ENCODE results near the gene MPND. TPM values are rescaled to one million over a fixed set of nuclear protein-coding genes. Genes with fewer than 3 reads are reported as not detected.

MPND gene
- total RNA-seq, 1 donor from 2014 or later = 5.7 TPM

GRCh38 chr19:4303819-4304537, 39.4 kb upstream of the MPND start:
- no peaks in the 10 kb centered on the region for H3K36me3 ChIP-seq (ENCODE audit: control insufficient read depth in 3 of 3, insufficient read depth in 3 of 3, low read length in 3 of 3)
- H3K4me3 ChIP-seq (ENCODE audit: low read length in 3 of 3) = no peak overlapping the region
- H3K27me3 ChIP-seq (ENCODE audit: control insufficient read depth in 3 of 3, insufficient read depth in 3 of 3, low read length in 3 of 3) = peaks cover 17 to 28% (median 23%) of the 10 kb centered on the region in 3 donors

GRCh38 chr19:4304538-4305256, 38.7 kb upstream of the MPND start, which contains the start of gene FSD1:
Gene FSD1, plus strand, starts transcription at chr19:4304598. Its CDS starts 149 bp downstream, at chr19:4304747.
- H3K27me3 ChIP-seq (ENCODE audit: control insufficient read depth in 3 of 3, insufficient read depth in 3 of 3, low read length in 3 of 3) = peaks cover 17 to 28% (median 23%) of the 10 kb centered on the region in 3 donors
- no peaks in the 10 kb centered on the region for H3K4me1 ChIP-seq (ENCODE audit: control insufficient read depth in 3 of 3, insufficient read depth in 3 of 3, low read length in 3 of 3)
- H3K36me3 ChIP-seq (ENCODE audit: control insufficient read depth in 3 of 3, insufficient read depth in 3 of 3, low read length in 3 of 3) = no peaks in the 10 kb centered on the region
- H3K4me3 ChIP-seq (ENCODE audit: low read length in 3 of 3) = no peak within 1 kb of the TSS
- no peaks in the 10 kb centered on the region for H3K9me3 ChIP-seq (ENCODE audit: control insufficient read depth in 3 of 3, low read length in 3 of 3)
- H3K27ac ChIP-seq (ENCODE audit: low read depth, low read length) = no peak within 1 kb of the TSS
- no peak within 1 kb of the TSS for H3K9ac ChIP-seq (ENCODE audit: low read depth in 1 of 3, low read length in 3 of 3)

More at GRCh38 chr19:4303819-4304537, 39.4 kb upstream of the MPND start:
- H3K9ac ChIP-seq (ENCODE audit: low read depth in 1 of 3, low read length in 3 of 3) = no peak overlapping the region
- H3K9me3 ChIP-seq (ENCODE audit: control insufficient read depth in 3 of 3, low read length in 3 of 3) = no peaks in the 10 kb centered on the region
- no peaks in the 10 kb centered on the region for H3K4me1 ChIP-seq (ENCODE audit: control insufficient read depth in 3 of 3, insufficient read depth in 3 of 3, low read length in 3 of 3)
- no peak overlapping the region for H3K27ac ChIP-seq (ENCODE audit: low read depth, low read length)

- H3K27me3 ChIP-seq (ENCODE audit: control insufficient read depth in 3 of 3, insufficient read depth in 3 of 3, low read length in 3 of 3) = peaks cover 17 to 28% (median 23%) of the 10 kb centered on the region in 3 donors
- H3K36me3 ChIP-seq (ENCODE audit: control insufficient read depth in 3 of 3, insufficient read depth in 3 of 3, low read length in 3 of 3) = no peaks in the 10 kb centered on the region
- H3K4me3 ChIP-seq (ENCODE audit: low read length in 3 of 3) = no peak overlapping the region
Observed at GRCh38 chr19:4305257-4305612, 38.1 kb upstream of the MPND start.

GRCh38 chr19:4305659-4306058, 37.7 kb upstream of the MPND start:
- H3K4me1 ChIP-seq (ENCODE audit: control insufficient read depth in 3 of 3, insufficient read depth in 3 of 3, low read length in 3 of 3) = no peaks in the 10 kb centered on the region
- no peak overlapping the region for H3K4me3 ChIP-seq (ENCODE audit: low read length in 3 of 3)
- H3K9me3 ChIP-seq (ENCODE audit: control insufficient read depth in 3 of 3, low read length in 3 of 3) = no peaks in the 10 kb centered on the region
- H3K36me3 ChIP-seq (ENCODE audit: control insufficient read depth in 3 of 3, insufficient read depth in 3 of 3, low read length in 3 of 3) = no peaks in the 10 kb centered on the region
- peaks cover 17 to 28% (median 23%) of the 10 kb centered on the region in 3 donors for H3K27me3 ChIP-seq (ENCODE audit: control insufficient read depth in 3 of 3, insufficient read depth in 3 of 3, low read length in 3 of 3)
- H3K27ac ChIP-seq (ENCODE audit: low read depth, low read length) = no peak overlapping the region
- H3K9ac ChIP-seq (ENCODE audit: low read depth in 1 of 3, low read length in 3 of 3) = no peak overlapping the region

More at GRCh38 chr19:4305257-4305612, 38.1 kb upstream of the MPND start:
- Histone ChIP-seq H3K4me1 (ENCODE audit: control insufficient read depth in 3 of 3, insufficient read depth in 3 of 3, low read length in 3 of 3) (no peaks in the 10 kb centered on the region), H3K27ac (ENCODE audit: low read depth, low read length) (no peak overlapping the region), H3K9me3 (ENCODE audit: control insufficient read depth in 3 of 3, low read length in 3 of 3) (no peaks in the 10 kb centered on the region), H3K9ac (ENCODE audit: low read depth in 1 of 3, low read length in 3 of 3) (no peak overlapping the region)

GRCh38 chr19:4310247-4311121, 32.9 kb upstream of the MPND start:
- H3K27me3 ChIP-seq (ENCODE audit: control insufficient read depth in 3 of 3, insufficient read depth in 3 of 3, low read length in 3 of 3) = peaks cover 3 to 17% (median 12%) of the 10 kb centered on the region in 3 donors
- no peak overlapping the region for H3K27ac ChIP-seq (ENCODE audit: low read depth, low read length)
- no peaks in the 10 kb centered on the region for H3K4me1 ChIP-seq (ENCODE audit: control insufficient read depth in 3 of 3, insufficient read depth in 3 of 3, low read length in 3 of 3)
- no peaks in the 10 kb centered on the region for H3K36me3 ChIP-seq (ENCODE audit: control insufficient read depth in 3 of 3, insufficient read depth in 3 of 3, low read length in 3 of 3)
- H3K4me3 ChIP-seq (ENCODE audit: low read length in 3 of 3) = no peak overlapping the region
- no peak overlapping the region for H3K9ac ChIP-seq (ENCODE audit: low read depth in 1 of 3, low read length in 3 of 3)
- H3K9me3 ChIP-seq (ENCODE audit: control insufficient read depth in 3 of 3, low read length in 3 of 3) = no peaks in the 10 kb centered on the region

- H3K4me3 ChIP-seq (ENCODE audit: low read length in 3 of 3) = no peak overlapping the region
- H3K9me3 ChIP-seq (ENCODE audit: control insufficient read depth in 3 of 3, low read length in 3 of 3) = no peaks in the 10 kb centered on the region
- H3K4me1 ChIP-seq (ENCODE audit: control insufficient read depth in 3 of 3, insufficient read depth in 3 of 3, low read length in 3 of 3) = no peaks in the 10 kb centered on the region
- peaks cover 2 to 14% (median 9%) of the 10 kb centered on the region in 3 donors for H3K27me3 ChIP-seq (ENCODE audit: control insufficient read depth in 3 of 3, insufficient read depth in 3 of 3, low read length in 3 of 3)
- no peaks in the 10 kb centered on the region for H3K36me3 ChIP-seq (ENCODE audit: control insufficient read depth in 3 of 3, insufficient read depth in 3 of 3, low read length in 3 of 3)
- no peak overlapping the region for H3K9ac ChIP-seq (ENCODE audit: low read depth in 1 of 3, low read length in 3 of 3)
- no peak overlapping the region for H3K27ac ChIP-seq (ENCODE audit: low read depth, low read length)
Observed at GRCh38 chr19:4313847-4314490, 29.4 kb upstream of the MPND start.

GRCh38 chr19:4316956-4317355, 26.4 kb upstream of the MPND start:
- Histone ChIP-seq H3K27me3 (ENCODE audit: control insufficient read depth in 3 of 3, insufficient read depth in 3 of 3, low read length in 3 of 3) (peaks cover 5 to 9% (median 8%) of the 10 kb centered on the region in 3 donors), H3K4me1 (ENCODE audit: control insufficient read depth in 3 of 3, insufficient read depth in 3 of 3, low read length in 3 of 3) (no peaks in the 10 kb centered on the region), H3K9ac (ENCODE audit: low read depth in 1 of 3, low read length in 3 of 3) (no peak overlapping the region), H3K36me3 (ENCODE audit: control insufficient read depth in 3 of 3, insufficient read depth in 3 of 3, low read length in 3 of 3) (no peaks in the 10 kb centered on the region), H3K4me3 (ENCODE audit: low read length in 3 of 3) (no peak overlapping the region), H3K27ac (ENCODE audit: low read depth, low read length) (no peak overlapping the region), H3K9me3 (ENCODE audit: control insufficient read depth in 3 of 3, low read length in 3 of 3) (no peaks in the 10 kb centered on the region)

GRCh38 chr19:4318460-4318859, 24.9 kb upstream of the MPND start:
- Histone ChIP-seq H3K9me3 (ENCODE audit: control insufficient read depth in 3 of 3, low read length in 3 of 3) (no peaks in the 10 kb centered on the region), H3K4me1 (ENCODE audit: control insufficient read depth in 3 of 3, insufficient read depth in 3 of 3, low read length in 3 of 3) (no peaks in the 10 kb centered on the region), H3K27ac (ENCODE audit: low read depth, low read length) (no peak overlapping the region), H3K9ac (ENCODE audit: low read depth in 1 of 3, low read length in 3 of 3) (no peak overlapping the region), H3K27me3 (ENCODE audit: control insufficient read depth in 3 of 3, insufficient read depth in 3 of 3, low read length in 3 of 3) (peaks cover 5 to 9% (median 7%) of the 10 kb centered on the region in 3 donors), H3K4me3 (ENCODE audit: low read length in 3 of 3) (no peak overlapping the region), H3K36me3 (ENCODE audit: control insufficient read depth in 3 of 3, insufficient read depth in 3 of 3, low read length in 3 of 3) (no peaks in the 10 kb centered on the region)

- Histone ChIP-seq H3K9me3 (ENCODE audit: control insufficient read depth in 3 of 3, low read length in 3 of 3) (no peaks in the 10 kb centered on the region), H3K27ac (ENCODE audit: low read depth, low read length) (no peak overlapping the region), H3K9ac (ENCODE audit: low read depth in 1 of 3, low read length in 3 of 3) (no peak overlapping the region), H3K27me3 (ENCODE audit: control insufficient read depth in 3 of 3, insufficient read depth in 3 of 3, low read length in 3 of 3) (peaks cover 5 to 9% (median 7%) of the 10 kb centered on the region in 3 donors), H3K4me1 (ENCODE audit: control insufficient read depth in 3 of 3, insufficient read depth in 3 of 3, low read length in 3 of 3) (no peaks in the 10 kb centered on the region), H3K36me3 (ENCODE audit: control insufficient read depth in 3 of 3, insufficient read depth in 3 of 3, low read length in 3 of 3) (no peaks in the 10 kb centered on the region), H3K4me3 (ENCODE audit: low read length in 3 of 3) (no peak overlapping the region)
Observed at GRCh38 chr19:4319067-4319718, 24.2 kb upstream of the MPND start.

All from skeletal muscle tissue (tissue), 4 donors.